ENCODE data around the gene PEX11G.
A peak's percentile ranks its signal among the peaks of the same experiment; 100 is the strongest.

PEX11G gene

GRCh38 chr19:7488736-7489353 is at the start of gene PEX11G:
PEX11G (minus strand) TSS chr19:7489035; CDS start chr19:7489010, 25 bp downstream.
- DNase-seq = peak; percentile 91

DNA sequence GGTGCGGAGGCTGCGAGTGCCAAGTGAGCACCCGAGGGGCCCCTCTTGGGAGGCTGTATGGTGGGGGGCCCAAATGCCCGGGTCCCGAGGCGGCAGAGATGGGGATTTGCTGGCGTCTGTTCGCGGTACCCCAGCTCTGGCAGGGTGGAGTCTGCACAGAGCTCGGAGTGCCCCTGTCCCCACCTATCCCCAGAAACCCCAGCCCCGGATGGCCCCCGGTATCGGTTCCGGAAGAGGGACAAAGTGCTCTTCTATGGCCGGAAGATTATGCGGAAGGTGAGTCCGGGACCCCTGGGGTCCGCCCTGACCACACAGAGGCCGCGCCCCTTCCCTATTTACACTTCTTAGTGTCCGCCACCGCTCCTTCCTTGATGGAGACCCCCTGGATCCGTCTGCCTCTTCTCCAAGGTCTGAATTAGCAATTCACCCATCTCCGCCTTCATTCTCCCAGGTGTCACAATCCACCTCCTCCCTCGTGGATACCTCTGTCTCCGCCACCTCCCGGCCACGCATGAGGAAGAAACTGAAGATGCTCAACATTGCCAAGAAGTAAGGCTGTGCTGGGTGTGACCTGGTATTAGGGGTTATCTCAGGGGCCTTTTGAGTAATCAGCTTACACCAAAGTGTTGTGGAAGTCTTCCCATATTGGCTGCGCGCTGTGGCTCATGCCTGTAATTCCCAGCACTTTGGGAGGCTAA is 47.3 kb upstream of the PEX11G start:
- no peak for DNase-seq

GRCh38 chr19:7535047-7535997 is 46.5 kb upstream of the PEX11G start, which contains the start of gene PNPLA6:
PNPLA6 (plus strand) TSS chr19:7535717; CDS start chr19:7535789, 72 bp downstream.
- peak; percentile 88 for DNase-seq

- DNase-seq = no peak
Measured at GRCh38 chr19:7534531-7535046, 45.8 kb upstream of the PEX11G start.

GRCh38 chr19:7533925-7534480 is 45.2 kb upstream of the PEX11G start:
- DNase-seq = peak; percentile 80

- no peak for DNase-seq
Measured at GRCh38 chr19:7533281-7533885, 44.5 kb upstream of the PEX11G start.

GRCh38 chr19:7529610-7530490 is 41.0 kb upstream of the PEX11G start:
- DNase-seq = no peak

DNA sequence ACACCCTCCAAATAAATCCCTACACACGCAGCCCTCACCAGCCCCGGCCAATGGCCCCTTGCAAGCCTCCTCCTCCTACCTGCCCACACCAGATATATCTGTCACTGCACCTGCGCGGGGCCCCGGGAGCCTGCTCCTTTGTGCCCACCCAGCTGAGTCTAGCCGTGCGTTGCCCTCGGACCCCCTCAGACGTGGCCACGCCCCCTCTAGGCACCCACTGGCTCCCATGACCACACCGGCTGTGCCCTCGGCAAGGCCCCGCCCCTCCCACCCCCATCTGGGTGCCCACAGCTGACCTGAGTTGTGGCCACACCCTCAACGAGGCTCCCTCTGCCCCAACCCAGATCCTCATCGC is 40.4 kb upstream of the PEX11G start:
- no peak for DNase-seq

DNA sequence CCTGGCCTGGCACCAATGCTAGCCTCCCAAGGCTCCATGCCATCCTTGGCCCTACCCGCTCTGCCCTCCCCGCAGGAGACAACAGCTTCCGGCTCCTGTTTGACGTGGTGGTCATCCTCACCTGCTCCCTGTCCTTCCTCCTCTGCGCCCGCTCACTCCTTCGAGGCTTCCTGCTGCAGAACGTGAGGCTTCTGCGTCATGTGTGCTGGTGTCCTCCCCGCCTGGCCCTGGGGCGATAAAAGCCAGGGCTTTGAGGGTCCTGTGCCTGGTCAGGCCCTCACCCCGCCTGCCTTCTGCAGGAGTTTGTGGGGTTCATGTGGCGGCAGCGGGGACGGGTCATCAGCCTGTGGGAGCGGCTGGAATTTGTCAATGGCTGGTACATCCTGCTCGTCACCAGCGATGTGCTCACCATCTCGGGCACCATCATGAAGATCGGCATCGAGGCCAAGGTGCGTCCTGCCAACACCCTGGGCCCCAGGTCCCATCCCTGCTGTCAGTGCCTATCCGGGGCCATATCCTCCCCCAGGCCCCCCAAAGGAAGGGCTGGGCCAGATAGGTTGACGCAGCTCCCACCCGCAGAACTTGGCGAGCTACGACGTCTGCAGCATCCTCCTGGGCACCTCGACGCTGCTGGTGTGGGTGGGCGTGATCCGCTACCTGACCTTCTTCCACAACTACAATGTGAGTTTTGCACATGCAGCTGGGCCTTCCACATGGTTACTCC is 39.8 kb upstream of the PEX11G start:
- no peak for DNase-seq

- DNase-seq = no peak
Measured at GRCh38 chr19:7528192-7528519, 39.3 kb upstream of the PEX11G start.

DNA sequence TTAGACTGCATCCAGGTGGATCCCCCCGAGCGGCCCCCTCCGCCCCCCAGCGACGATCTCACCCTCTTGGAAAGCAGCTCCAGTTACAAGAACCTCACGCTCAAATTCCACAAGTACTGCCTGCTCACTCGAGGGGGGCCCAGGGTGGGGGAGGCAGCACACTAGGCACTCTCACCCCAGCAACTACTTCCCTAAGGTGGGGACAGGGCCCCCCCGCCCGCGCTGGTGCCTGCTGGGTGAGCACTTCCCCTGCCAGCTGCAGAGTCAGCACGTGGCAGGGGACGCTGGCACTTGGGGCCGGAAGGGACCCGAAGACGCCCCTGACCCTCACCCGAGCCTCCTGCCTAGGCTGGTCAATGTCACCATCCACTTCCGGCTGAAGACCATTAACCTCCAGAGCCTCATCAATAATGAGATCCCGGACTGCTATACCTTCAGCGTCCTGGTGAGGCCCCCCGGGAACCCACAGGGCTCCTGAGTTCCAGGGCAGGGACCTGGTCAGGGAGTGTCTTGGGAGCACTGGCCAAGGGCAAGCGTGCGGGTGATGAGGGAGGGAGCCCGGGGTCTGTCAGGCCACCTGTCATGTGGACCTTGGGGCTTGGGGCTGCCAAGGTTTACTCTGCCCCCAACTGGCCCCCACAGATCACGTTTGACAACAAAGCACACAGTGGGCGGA is 38.8 kb upstream of the PEX11G start:
- no peak for DNase-seq

GRCh38 chr19:7526059-7526929 is 37.5 kb upstream of the PEX11G start:
- no peak for DNase-seq

DNA sequence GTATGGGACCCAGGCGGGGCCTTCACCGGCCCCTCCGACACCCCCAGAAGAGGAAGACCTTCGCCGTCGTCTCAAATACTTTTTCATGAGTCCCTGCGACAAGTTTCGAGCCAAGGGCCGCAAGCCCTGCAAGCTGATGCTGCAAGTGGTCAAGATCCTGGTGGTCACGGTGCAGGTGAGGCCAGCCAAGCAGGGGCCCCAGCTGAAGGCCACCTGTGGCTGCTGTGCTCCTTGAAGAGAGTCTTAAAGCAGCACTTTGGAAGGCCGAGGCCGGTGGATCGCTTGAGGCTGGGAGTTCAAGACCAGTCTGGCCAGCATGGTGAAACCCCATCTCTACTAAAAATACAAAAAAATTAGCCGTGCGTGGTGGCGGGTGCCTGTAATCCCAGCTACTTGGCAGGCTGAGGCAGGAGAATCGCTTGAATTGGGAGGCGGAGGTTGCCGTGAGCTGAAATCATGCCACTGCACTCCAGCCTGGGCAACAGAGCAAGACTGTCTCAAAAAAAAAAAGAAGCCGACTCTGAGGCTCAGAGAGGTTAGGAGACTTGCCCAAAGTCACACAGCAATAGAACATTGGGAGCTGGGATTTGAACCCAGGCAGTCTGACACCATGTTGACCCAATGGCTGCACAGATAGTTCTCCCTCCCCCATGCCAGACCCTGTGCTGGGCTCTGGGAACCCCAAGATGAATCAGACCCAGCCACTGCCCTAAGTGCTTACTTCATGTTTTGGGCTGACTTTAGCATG is 36.3 kb upstream of the PEX11G start:
- no peak for DNase-seq

DNA sequence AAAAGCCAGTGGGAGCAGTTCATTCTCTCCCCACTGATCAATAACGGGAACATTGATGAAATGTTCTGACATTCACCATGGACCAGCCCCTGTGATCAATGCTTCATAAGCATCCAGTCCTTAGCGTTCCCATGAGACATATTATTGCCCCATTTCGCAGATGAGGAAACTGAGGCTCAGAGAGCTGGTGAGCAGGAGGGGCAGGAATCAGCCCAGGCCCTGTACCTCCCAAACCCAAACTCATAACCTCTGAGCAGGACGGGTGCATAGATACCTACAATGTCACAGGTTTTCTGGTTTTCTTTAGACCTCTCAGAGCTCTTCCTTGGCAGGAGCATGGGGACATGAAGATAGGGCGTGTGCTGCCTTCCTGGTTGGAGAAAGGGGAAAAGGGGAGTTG is 35.7 kb upstream of the PEX11G start:
- DNase-seq = no peak

DNA sequence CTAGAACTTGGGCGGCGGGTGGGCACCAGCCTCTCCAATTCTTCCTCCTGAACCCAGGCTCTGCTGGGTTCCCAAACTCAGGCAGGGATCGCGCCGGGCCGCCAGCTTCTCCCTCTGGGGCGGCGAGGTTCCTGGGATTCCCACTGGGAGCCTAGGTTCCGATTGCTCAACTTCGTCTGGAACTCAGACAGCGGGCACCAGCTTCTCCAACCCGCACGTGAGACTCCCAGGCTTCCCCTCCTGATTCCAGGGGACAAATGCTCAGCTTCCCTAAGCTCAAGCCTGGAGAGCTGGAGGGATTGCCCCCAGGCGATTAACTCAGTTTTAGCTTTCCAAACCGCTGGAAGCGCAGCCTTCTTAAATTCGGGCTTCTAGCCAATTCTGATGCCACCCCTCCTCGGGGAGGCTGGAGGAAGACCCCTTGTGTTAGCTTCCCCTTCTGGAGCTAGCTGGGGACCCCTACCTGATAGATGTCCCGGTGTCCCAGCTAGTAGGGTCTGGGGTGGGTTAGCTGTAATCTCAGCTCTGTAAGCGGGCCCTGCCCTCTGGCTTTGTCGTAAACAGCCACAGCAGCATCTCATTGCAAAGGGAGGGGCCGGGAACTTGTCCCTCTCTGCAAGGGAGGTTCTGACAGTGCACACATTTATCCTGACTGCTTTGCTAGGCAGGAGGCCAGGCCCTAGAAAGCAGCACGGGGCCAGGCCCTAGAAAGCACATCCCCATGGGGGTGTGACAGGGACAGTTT is 34.3 kb upstream of the PEX11G start:
- no peak for DNase-seq

DNA sequence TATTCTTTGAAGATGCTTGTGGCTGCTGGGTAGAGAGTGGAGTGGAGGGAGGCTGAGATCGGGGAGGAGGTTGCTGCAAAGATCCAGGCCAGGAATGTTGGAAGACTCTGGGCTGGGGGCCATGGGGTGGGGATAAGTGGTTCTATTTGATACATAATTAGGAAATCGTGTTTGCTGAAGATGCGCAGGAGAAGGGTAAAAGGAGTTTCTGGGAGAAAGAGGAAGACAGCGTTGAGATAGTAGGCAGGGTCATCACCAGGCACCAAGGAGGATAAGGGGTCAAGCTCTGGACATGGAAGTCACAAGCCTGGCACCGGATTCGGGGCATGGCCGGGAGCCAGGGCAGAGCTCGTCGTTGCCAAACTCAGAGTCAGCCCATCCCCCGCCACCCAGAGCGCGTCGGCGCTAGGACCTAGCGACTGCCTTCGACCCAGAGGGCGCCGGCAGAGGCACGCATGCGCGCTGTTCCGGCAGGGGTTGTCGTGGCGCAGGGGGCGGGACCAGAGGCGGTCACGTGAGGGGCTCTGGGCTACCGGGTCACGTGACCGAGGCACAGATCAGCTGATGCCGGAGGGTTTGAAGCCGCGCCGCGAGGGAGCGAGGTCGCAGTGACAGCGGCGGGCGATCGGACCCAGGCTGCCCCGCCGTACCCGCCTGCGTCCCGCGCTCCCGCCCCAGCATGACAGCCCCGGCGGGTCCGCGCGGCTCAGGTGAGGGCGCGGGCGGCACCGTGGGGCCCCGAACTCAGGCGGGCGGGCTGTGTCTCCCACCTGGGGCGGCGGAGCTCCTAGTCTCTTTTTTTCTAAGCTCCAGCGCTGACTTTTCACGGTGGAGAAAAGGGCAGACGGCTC is 33.5 kb upstream of the PEX11G start, which contains the start of gene MCOLN1:
TSS of gene MCOLN1 (plus strand) at position 553 of the 851 bp plus-strand sequence. CDS start at position 680, 127 bp downstream.
- DNase-seq = peak; percentile 97

All from NCI-H1092 (cell line).